ENCODE results near the gene ATG9B. TPM values are rescaled to one million over a fixed set of nuclear protein-coding genes. Genes with fewer than 3 reads are reported as not detected.
"Not testable (repeated sequence)": the region's sequence is repeated elsewhere in the genome, so short reads cannot be mapped to it uniquely, and the experiment has no call there.

Gene ATG9B
- total RNA-seq, 1 experiment from 2014 or later = 2.1 TPM

- H3K27ac ChIP-seq (ENCODE audit: low read depth, low read length) = 0 out of 2 replicates have a peak overlapping the region, but pooled peaks have one; percentile 9
- intact Hi-C loops (cut with micrococcal nuclease) = loop anchor here (10.0 kb wide), 1 partner anchor 237 kb away; no protein-coding TSS in a partner anchor
Observed at GRCh38 chr7:151012031-151012692, 12.1 kb downstream of the ATG9B start.

GRCh38 chr7:151011616-151012015 lies 12.7 kb downstream of the ATG9B start:
- peak overlapping the region; percentile 68 for H3K4me2 ChIP-seq (ENCODE audit: low read length)
- POLR2A ChIA-PET = interaction anchor here (2.2 kb wide), 1 partner anchor 17 kb away, joined by 7 read pairs; the partner anchor contains the start of gene ABCB8
- H3K9me3 ChIP-seq (ENCODE audit: control insufficient read depth in 1 of 2, insufficient read depth in 1 of 2, low read depth in 1 of 2, low read length in 2 of 2); H2AFZ ChIP-seq (ENCODE audit: low read depth, low read length, poor library complexity, severe bottlenecking); H3K79me2 ChIP-seq (ENCODE audit: insufficient read depth, low read length); RAD21 ChIA-PET (ENCODE audit: low non-redundant PET in 1 of 2, low total read pairs in 2 of 2, uncharacterized antibody in 2 of 2, unreplicated experiment in 2 of 2); H3K4me3 ChIP-seq (replicated peaks in 1 of 2; ENCODE audit: low read depth in 1 of 2, low read length in 2 of 2); ATAC-seq; H3K9me2 ChIP-seq (ENCODE audit: insufficient read depth); H4K20me1 ChIP-seq (ENCODE audit: insufficient read depth); H3K27me3 ChIP-seq (ENCODE audit: insufficient read depth, low read length); DNase-seq (ENCODE audit: low read depth, low spot score); H3K36me3 ChIP-seq (ENCODE audit: control insufficient read depth in 1 of 2, insufficient read depth in 2 of 2, low read length in 2 of 2); BruUV-seq (replicated peaks): not testable (repeated sequence)
- H3K27ac ChIP-seq (ENCODE audit: low read depth, low read length) = 0 out of 2 replicates have a peak overlapping the region, but pooled peaks have one; percentile 9
- peaks cover 16 to 56% of the 10 kb centered on the region in 2 experiments; a peak in 3 of 4 replicates for H3K4me1 ChIP-seq (ENCODE audit: control insufficient read depth in 1 of 2, insufficient read depth in 2 of 2, low read length in 2 of 2)
- CTCF ChIA-PET = interaction anchor here (0.9 to 5.4 kb wide), 4 partner anchors 9 to 99 kb away, joined by 5 to 59 read pairs (median 7); partner anchors contain the start of gene ABCB8
- intact Hi-C loops (cut with micrococcal nuclease) = loop anchor here (10.0 kb wide), 1 partner anchor 237 kb away; no protein-coding TSS in a partner anchor
- peak overlapping the region; percentile 38; the same call in 1 of the 2 replicates for H3K9ac ChIP-seq (ENCODE audit: low read length)

More at GRCh38 chr7:151012031-151012692, 12.1 kb downstream of the ATG9B start:
- no TSS peak for BruUV-seq (replicated peaks)
- Histone ChIP-seq H2AFZ (ENCODE audit: low read depth, low read length, poor library complexity, severe bottlenecking) (no peak overlapping the region), H3K4me1 (ENCODE audit: control insufficient read depth in 1 of 2, insufficient read depth in 2 of 2, low read length in 2 of 2) (peaks cover 16 to 56% of the 10 kb centered on the region in 2 experiments; a peak in 3 of 4 replicates), H3K27me3 (ENCODE audit: insufficient read depth, low read length) (no peaks in the 10 kb centered on the region), H3K36me3 (ENCODE audit: control insufficient read depth in 1 of 2, insufficient read depth in 2 of 2, low read length in 2 of 2) (no peaks in the 10 kb centered on the region), H3K9me3 (ENCODE audit: control insufficient read depth in 1 of 2, insufficient read depth in 1 of 2, low read depth in 1 of 2, low read length in 2 of 2) (no peaks in the 10 kb centered on the region), H3K79me2 (ENCODE audit: insufficient read depth, low read length) (peaks cover 4% of the 10 kb centered on the region; the same call in 1 of the 2 replicates), H3K4me2 (ENCODE audit: low read length) (peak overlapping the region; percentile 68), H3K9ac (ENCODE audit: low read length) (peak overlapping the region; percentile 38), H3K9me2 (ENCODE audit: insufficient read depth) (no peaks in the 10 kb centered on the region), H3K4me3 (replicated peaks in 1 of 2; ENCODE audit: low read depth in 1 of 2, low read length in 2 of 2) (peak overlapping the region; percentile 6 to 36; a peak in 3 of 4 replicates), H4K20me1 (ENCODE audit: insufficient read depth) (no peaks in the 10 kb centered on the region)
- ChIA-PET RAD21 (ENCODE audit: low non-redundant PET in 1 of 2, low total read pairs in 2 of 2, uncharacterized antibody in 2 of 2, unreplicated experiment in 2 of 2) (interaction anchor here in 1 of 2 experiments (0.6 kb wide), 1 partner anchor 48 kb away, joined by 5 read pairs; no protein-coding TSS in a partner anchor), CTCF (interaction anchor here (0.7 to 5.4 kb wide), 8 partner anchors 8 to 135 kb away, joined by 3 to 59 read pairs (median 6); partner anchors contain the start of genes ABCB8 and ATG9B), POLR2A (interaction anchor here (2.2 kb wide), 1 partner anchor 16 kb away, joined by 7 read pairs; the partner anchor contains the start of gene ABCB8)
- no peak for ATAC-seq
- no peak for TF ChIP-seq EGR1 (IDR thresholded peaks at IDR 0.05; ENCODE audit: low read depth)
- TF ChIP-seq EZH2phosphoT487 (IDR thresholded peaks at IDR 0.05; ENCODE audit: borderline replicate concordance) = no peak
- TF ChIP-seq ATF3 (IDR thresholded peaks at IDR 0.05) = no peak
- TF ChIP-seq TCF7L2 (IDR thresholded peaks at IDR 0.05; ENCODE audit: borderline replicate concordance, extremely low read depth, insufficient read depth, insufficient read length) = no peak
- no peak for TF ChIP-seq ELF1 (IDR thresholded peaks at IDR 0.05; ENCODE audit: borderline replicate concordance, low read depth)
- TF ChIP-seq POLR2A (IDR thresholded peaks at IDR 0.05; ENCODE audit: borderline replicate concordance, extremely low read depth, insufficient read depth, insufficient read length) = no peak
- no peak for TF ChIP-seq YY1 (IDR thresholded peaks at IDR 0.05; ENCODE audit: extremely low read depth, insufficient replicate concordance, low read depth, low read length)
- no peak for TF ChIP-seq SP1 (IDR thresholded peaks at IDR 0.05; ENCODE audit: low read depth)
- no peak for TF ChIP-seq CEBPB (IDR thresholded peaks at IDR 0.05; ENCODE audit: low read depth)
- no peak for TF ChIP-seq FOSL1 (IDR thresholded peaks at IDR 0.05; ENCODE audit: low read depth)
- no peak for TF ChIP-seq SIN3A (IDR thresholded peaks at IDR 0.05; ENCODE audit: low read depth)
- no peak for TF ChIP-seq RAD21 (IDR thresholded peaks at IDR 0.05; ENCODE audit: low read depth)
- TF ChIP-seq ZFX (IDR thresholded peaks at IDR 0.05) = no peak
- no peak for TF ChIP-seq ZNF274 (IDR thresholded peaks at IDR 0.05; ENCODE audit: low read depth, low read length)
- no peak for TF ChIP-seq EZH2 (IDR thresholded peaks at IDR 0.05)
- no peak for DNase-seq (ENCODE audit: low read depth, low spot score)
